GM21528 (cell line): ENCODE measurements around the gene B3GALNT2.

Experiments used
- ATAC-seq: cut with Tn5 transposase; IDR thresholded peaks from one replicate; pipeline ENCODE4 v1.9.1; 2021; ENCODE audit warnings: mild to moderate bottlenecking, moderate library complexity; ENCODE audit not compliant: unreplicated experiment, low FRiP score

B3GALNT2 gene

GRCh38 chr1:235415008-235415904 lies 89.0 kb downstream of the B3GALNT2 start:
- peak; percentile 69 for ATAC-seq

DNA sequence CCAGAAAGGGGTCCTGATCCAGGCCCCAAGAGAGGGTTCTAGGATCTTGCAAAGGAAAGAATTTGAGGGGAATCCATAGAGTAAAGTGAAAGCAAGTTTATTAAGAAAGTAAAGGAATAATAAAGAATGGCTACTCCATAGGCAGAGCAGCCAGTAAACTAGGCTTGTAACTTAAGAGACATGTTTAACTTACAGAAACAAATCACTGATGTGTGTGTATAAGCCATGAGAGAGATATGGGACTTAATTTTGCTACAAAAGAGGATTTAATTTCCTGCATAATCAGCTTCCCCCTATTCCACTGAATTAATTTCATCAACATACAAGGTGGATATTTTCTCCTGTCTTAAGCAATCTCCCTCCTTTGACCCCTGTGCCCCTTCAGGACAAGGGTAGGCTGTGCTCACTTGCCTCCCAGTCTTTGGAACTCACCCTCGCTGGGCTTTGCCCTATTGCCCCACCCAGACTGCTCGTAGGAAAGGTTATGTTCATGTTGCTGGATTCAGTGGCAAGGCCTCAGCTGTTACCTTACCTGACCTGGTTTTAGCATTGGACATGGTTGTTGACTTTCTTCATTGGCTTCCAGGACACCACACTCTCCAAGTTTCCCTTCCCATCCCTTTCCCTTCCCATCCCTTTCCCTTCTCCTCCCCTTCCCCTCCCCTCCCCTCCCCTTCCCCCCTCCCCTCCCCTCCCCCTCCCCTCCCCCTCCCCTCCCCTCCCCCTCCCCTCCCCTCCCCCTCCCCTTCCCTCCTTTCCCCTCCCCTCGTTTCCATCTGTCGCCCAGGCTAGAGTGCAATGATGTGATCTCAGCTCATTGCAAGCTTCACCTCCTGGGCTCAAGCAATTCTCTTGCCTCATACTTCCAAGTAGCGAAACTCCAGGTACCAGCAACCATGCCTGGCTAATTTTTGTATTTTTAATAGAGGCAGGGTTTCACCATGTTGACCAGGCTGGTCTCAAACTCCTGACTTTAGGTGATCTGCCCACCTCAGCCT lies 92.5 kb downstream of the B3GALNT2 start:
- ATAC-seq, result no peak

DNA sequence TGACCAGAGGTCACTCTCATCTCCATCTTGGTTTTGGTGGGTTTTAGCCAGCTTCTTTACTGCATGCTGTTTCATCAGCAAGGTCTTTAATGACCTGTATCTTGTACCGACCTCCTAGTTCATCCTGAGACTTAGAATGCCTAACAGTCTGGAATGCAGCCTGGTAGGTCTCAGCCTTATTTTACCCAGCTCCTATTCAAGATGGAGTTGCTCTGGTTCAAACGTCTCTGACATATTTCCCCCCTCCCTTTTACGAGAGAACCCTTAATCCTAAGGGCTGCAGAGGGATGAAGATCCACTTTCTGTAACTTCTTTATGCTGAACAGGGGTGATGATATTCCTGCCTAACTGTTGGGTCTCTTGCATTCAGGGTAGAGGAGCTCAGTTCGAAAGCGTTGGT lies 93.8 kb downstream of the B3GALNT2 start:
- ATAC-seq, result no peak

DNA sequence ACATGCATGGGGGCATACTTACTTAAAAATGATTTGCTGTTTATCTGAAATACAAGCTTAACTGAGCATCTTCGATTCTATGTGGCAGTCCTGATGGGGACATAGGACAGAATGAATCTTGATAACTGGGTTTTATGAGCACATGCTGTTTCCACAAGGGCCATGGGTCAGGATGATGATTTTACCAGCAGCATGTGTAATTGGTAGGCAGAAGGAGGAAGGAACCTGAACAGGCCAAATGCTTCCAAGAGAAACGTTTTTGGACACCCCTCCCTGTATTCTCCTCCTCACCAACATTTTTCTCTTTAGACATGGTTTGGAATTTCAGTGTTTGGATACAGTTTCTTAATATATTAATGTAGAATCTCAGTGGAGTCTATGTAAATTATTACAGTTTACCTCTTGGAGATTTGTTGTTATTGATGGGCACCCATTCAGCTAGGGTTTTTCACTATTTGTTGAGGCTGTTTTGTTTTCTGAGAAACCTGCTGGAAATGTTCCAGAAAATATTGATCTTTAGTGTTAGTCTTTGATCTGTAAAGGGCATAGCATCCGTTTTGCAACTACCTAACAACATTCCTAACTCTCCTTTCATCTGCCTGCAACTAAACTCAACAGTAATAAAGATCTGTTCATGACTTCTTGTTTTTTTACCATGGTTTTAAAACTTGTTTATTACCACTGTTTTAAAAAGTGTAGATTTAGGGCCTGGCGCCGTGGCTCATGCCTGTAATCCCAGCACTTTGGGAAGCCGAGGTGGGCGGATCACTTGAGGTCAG lies 95.0 kb downstream of the B3GALNT2 start:
- ATAC-seq, result no peak

DNA sequence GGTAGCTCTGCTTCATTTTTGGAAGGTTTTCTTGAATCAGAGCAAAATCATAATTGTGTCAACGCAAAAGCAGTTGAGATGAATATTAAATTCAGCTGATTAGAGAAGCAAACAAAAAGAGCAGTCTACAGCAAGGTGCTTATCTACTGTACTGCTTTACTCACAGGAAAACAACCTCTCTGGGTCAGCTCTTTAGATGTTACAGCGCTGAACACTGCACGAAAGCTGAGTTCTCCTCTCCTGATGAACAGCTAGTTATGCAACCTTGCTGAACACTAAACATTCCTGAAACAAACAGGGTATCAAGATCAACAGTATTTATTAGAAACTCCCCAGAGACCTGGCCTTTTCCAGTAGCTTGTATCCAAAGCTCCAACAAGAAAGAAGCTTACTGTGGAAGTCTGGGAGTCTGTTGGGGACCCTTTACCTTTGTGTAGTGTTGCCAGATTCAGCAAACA lies 95.7 kb downstream of the B3GALNT2 start:
- ATAC-seq, result no peak

GRCh38 chr1:235407419-235407818 lies 96.8 kb downstream of the B3GALNT2 start:
- ATAC-seq, result no peak

DNA sequence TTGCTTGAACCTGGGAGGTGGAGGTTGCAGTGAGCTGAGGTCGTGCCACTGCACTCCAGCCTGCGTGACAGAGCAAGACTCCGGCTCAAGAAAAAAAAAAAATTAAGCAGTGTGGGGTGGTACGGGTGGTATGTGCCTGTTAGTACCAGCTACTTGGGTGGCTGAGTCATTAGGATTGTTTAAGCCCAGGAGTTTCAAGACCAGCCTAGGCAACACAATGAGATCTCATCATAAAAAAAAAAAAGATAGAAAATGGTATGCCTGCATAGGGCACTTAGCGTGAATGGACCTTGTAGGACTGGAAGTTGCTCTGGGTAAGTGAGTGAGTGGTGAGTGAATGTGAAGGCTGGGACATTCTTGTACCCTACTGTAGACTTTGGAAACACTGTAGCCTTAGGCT lies 100.1 kb downstream of the B3GALNT2 start:
- ATAC-seq, result no peak

GRCh38 chr1:235403593-235403992 lies 100.7 kb downstream of the B3GALNT2 start:
- no peak for ATAC-seq

GRCh38 chr1:235402457-235403200 lies 101.6 kb downstream of the B3GALNT2 start:
- ATAC-seq, result no peak

GRCh38 chr1:235401251-235401650 lies 103.0 kb downstream of the B3GALNT2 start:
- ATAC-seq, result no peak
